PC-3 (cell line): ENCODE results near the gene DLEC1. TPM values are rescaled to one million over a fixed set of nuclear protein-coding genes. Genes with fewer than 3 reads are reported as not detected.

Experiments used
- ATAC-seq: fragments of 200-7000 bp; cut with Tn5 transposase; 2 replicates; pipeline ENCODE4 v1.9.1; 2020; ENCODE audit warnings: mild to moderate bottlenecking, moderate library complexity
- BruUV-seq: library from RNA; stranded (reverse); fragments of 400-500 nt; replicated peaks from 2 replicates; lab custom pipeline; 2021; lab: Mats Ljungman, UMichigan
- CTCF ChIA-PET: fragments of 300-600 bp; sonication (Branson Sonifier 250); formaldehyde crosslinking; loops from one replicate; lab custom pipeline; 2022; ENCODE audit warnings: antibody characterized with exemption; lab: Charles Lee
- POLR2A ChIA-PET: fragments of 300-600 bp; sonication (Branson Sonifier 250); formaldehyde crosslinking; loops from one replicate; lab custom pipeline; 2022; ENCODE audit warnings: antibody characterized with exemption; ENCODE audit not compliant: unreplicated experiment; lab: Charles Lee
- DNase-seq: peaks from one replicate; pipeline ENCODE4 v3.0.0-alpha.2; 2015
- H2AFZ ChIP-seq: fragments of 300-600 bp; sonication (generic); 2 replicates; pipeline ENCODE4 v1.6.0; 2016; ENCODE audit warnings: antibody characterized with exemption, low read length
- H3F3A ChIP-seq: fragments of 300-600 bp; sonication (generic); one replicate; pipeline ENCODE4 v1.6.0; 2017; ENCODE audit warnings: antibody characterized with exemption, low read length, control low read depth, mild to moderate bottlenecking; ENCODE audit not compliant: unreplicated experiment
- H3K27ac ChIP-seq: fragments of 300-600 bp; sonication (generic); 2 replicates; pipeline ENCODE4 v1.5.1; 2016; ENCODE audit warnings: mild to moderate bottlenecking, low read length
- H3K27me3 ChIP-seq: fragments of 300-600 bp; sonication (generic); 2 replicates; pipeline ENCODE4 v1.6.1; 2016; ENCODE audit warnings: low read length, mixed read lengths
- H3K36me3 ChIP-seq: fragments of 300-600 bp; sonication (generic); 2 replicates; pipeline ENCODE4 v1.6.1; 2016; ENCODE audit warnings: low read depth, mixed run types, low read length, mixed read lengths
- H3K4me1 ChIP-seq: fragments of 300-600 bp; sonication (generic); 2 replicates; pipeline ENCODE4 v1.5.1; 2016; ENCODE audit warnings: low read length; ENCODE audit not compliant: insufficient read depth
- H3K4me2 ChIP-seq: fragments of 300-600 bp; sonication (generic); 2 replicates; pipeline ENCODE4 v1.6.0; 2016; ENCODE audit warnings: low read length
- H3K4me3 ChIP-seq: fragments of 300-600 bp; sonication (generic); 2 replicates; pipeline ENCODE4 v1.5.1; 2016; ENCODE audit warnings: mild to moderate bottlenecking, low read length, mixed read lengths
- H3K79me2 ChIP-seq: fragments of 300-600 bp; sonication (generic); 2 replicates; pipeline ENCODE4 v1.6.1; 2017; ENCODE audit warnings: low read length, mixed read lengths
- H3K9ac ChIP-seq: fragments of 300-600 bp; sonication (generic); 2 replicates; pipeline ENCODE4 v1.6.0; 2016; ENCODE audit warnings: mild to moderate bottlenecking, low read length
- H3K9me2 ChIP-seq: fragments of 300-600 bp; sonication (generic); replicated peaks from 2 replicates; pipeline ENCODE4 v1.6.1; 2016; ENCODE audit warnings: mixed run types, low read length, mixed read lengths
- H3K9me3 ChIP-seq: fragments of 300-600 bp; sonication (generic); 2 replicates; pipeline ENCODE4 v1.6.1; 2016; ENCODE audit warnings: low read length, mixed read lengths
- H4K20me1 ChIP-seq: fragments of 300-600 bp; sonication (generic); 2 replicates; pipeline ENCODE4 v1.6.1; 2016; ENCODE audit warnings: low read length, mixed read lengths
- EZH2 ChIP-seq: fragments of 300-600 bp; sonication (generic); IDR thresholded peaks from one replicate; pipeline ENCODE4 v1.6.1; 2017; ENCODE audit warnings: antibody characterized with exemption, mild to moderate bottlenecking, low read length; ENCODE audit not compliant: unreplicated experiment
- EZH2phosphoT487 ChIP-seq: fragments of 300-600 bp; sonication (generic); IDR thresholded peaks from 2 replicates; pipeline ENCODE4 v1.6.1; 2018; ENCODE audit warnings: mild to moderate bottlenecking, antibody characterized with exemption, low read length, borderline replicate concordance
- intact Hi-C: fragments of 100-400 bp; cut with micrococcal nuclease; formaldehyde crosslinking; loops from 2 replicates; pipeline ENCODE4 v1.9.0; 2023
- total RNA-seq: library from RNA; depleted of rRNA; stranded (reverse); fragments of >200 nt; gene quantifications from 2 replicates; pipeline ENCODE4 v1.2.3, GENCODE V29; 2014
- TF ChIP-seq, protein P1 (sequence below): fragments of 300-600 bp; sonication (generic); conservative IDR thresholded peaks from 2 replicates; pipeline ENCODE4 v1.5.1; 2017; ENCODE audit warnings: antibody characterized with exemption, low read depth, mild to moderate bottlenecking, low read length

DLEC1 gene
- total RNA-seq, 1 experiment from 2014 or later = not detected

DNA sequence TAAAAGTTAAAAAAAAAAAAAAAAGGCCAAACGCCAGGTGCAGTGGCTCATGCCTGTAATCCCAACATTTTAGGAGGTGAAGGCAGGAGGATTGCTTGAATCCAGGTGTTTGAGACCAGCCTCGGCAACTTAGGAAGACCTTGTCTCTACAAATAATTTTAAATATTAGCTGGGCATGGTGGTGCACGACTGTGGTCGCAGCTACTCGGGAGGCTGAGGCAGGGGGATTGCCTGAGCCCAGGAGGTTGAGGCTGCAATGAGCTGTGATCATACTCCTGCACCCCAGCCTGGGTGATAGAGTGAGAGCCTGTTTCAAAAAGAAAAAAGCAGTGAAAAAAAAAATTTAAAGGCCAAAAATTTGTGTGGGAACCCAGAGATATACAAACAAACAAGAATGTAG, 2.7 kb upstream of the DLEC1 start:
- Histone ChIP-seq H3K9me3 (no peaks in the 10 kb centered on the region), H3K27me3 (no peaks in the 10 kb centered on the region), H3K4me2 (no peak overlapping the region), H4K20me1 (no peaks in the 10 kb centered on the region), H3K27ac (no peak overlapping the region), H3K4me1 (peaks cover 12% of the 10 kb centered on the region), H2AFZ (no peak overlapping the region), H3K9ac (no peak overlapping the region), H3K36me3 (no peaks in the 10 kb centered on the region), H3K79me2 (no peaks in the 10 kb centered on the region), H3K9me2 (no peaks in the 10 kb centered on the region), H3F3A (no peaks in the 10 kb centered on the region), H3K4me3 (no peak overlapping the region)
- no peak for ATAC-seq
- intact Hi-C loops = no loop called here
- CTCF ChIA-PET = no interaction called here
- BruUV-seq = no TSS peak
- TF ChIP-seq, protein P1, sequence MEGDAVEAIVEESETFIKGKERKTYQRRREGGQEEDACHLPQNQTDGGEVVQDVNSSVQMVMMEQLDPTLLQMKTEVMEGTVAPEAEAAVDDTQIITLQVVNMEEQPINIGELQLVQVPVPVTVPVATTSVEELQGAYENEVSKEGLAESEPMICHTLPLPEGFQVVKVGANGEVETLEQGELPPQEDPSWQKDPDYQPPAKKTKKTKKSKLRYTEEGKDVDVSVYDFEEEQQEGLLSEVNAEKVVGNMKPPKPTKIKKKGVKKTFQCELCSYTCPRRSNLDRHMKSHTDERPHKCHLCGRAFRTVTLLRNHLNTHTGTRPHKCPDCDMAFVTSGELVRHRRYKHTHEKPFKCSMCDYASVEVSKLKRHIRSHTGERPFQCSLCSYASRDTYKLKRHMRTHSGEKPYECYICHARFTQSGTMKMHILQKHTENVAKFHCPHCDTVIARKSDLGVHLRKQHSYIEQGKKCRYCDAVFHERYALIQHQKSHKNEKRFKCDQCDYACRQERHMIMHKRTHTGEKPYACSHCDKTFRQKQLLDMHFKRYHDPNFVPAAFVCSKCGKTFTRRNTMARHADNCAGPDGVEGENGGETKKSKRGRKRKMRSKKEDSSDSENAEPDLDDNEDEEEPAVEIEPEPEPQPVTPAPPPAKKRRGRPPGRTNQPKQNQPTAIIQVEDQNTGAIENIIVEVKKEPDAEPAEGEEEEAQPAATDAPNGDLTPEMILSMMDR = no peak
- TF ChIP-seq EZH2phosphoT487 (no peak), EZH2 (no peak)
- POLR2A ChIA-PET = no interaction called here
- DNase-seq = no peak

DNA sequence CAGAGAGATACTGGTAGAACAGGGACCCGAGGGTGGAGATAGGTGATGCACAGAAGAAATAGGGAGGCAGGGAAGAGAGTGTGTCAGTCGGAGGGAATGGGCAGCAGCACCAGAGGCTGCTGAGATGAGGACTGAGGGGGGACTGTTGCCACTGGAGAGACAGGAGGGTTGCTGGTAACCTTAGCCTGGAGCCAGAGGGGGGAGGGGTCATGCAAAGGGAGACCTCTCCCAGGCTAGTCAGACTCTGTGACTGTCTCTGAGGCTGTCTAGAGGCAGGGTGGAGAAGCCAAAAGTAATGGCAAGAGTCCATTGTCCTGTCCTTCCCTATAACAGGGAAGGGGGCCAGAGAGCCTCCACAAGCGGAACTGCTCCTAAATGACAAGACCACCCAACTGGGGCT, 2.1 kb upstream of the DLEC1 start:
- no peaks in the 10 kb centered on the region for H3K9me2 ChIP-seq
- H3K4me3 ChIP-seq = no peak overlapping the region
- CTCF ChIA-PET = no interaction called here
- no peaks in the 10 kb centered on the region for H3K9me3 ChIP-seq
- no peak for DNase-seq
- BruUV-seq = no TSS peak
- no peak overlapping the region for H3K4me2 ChIP-seq
- H2AFZ ChIP-seq = no peak overlapping the region
- H3K27me3 ChIP-seq = no peaks in the 10 kb centered on the region
- peaks cover 6% of the 10 kb centered on the region for H3K4me1 ChIP-seq
- H3K27ac ChIP-seq = no peak overlapping the region
- H3K79me2 ChIP-seq = no peaks in the 10 kb centered on the region
- H3K9ac ChIP-seq = no peak overlapping the region
- no peaks in the 10 kb centered on the region for H4K20me1 ChIP-seq
- POLR2A ChIA-PET = no interaction called here
- H3K36me3 ChIP-seq = no peaks in the 10 kb centered on the region
- H3F3A ChIP-seq = no peaks in the 10 kb centered on the region
- TF ChIP-seq EZH2 (no peak), EZH2phosphoT487 (no peak)
- TF ChIP-seq, protein P1 = no peak
- no peak for ATAC-seq
- intact Hi-C loops = no loop called here

DNA sequence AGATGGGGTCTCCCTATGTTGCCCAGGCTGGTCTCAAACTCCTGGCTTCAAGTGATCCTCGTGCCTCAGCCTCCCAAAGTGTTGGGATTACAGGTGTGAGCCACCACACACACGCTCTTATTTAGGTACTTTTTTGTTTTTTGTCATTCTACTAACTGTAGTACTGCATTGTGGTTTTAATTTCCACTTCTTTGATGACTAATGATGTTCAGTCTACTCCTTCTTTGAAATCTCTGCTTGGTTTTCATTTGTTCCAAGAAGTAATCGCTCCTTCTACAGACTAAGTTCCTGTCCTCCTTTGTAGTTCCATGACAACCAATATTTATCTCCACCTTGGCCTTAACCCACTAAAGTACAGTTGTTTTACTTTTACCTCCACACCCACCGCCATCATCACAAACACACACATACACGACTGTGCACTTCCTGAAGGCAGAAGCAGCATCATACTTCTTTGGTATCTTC, 529 bp upstream of the DLEC1 start:
- no peaks in the 10 kb centered on the region for H4K20me1 ChIP-seq
- CTCF ChIA-PET = no interaction called here
- no TSS peak for BruUV-seq

More for the DNA sequence above, 529 bp upstream of the DLEC1 start:
- Histone ChIP-seq H3K4me3 (no peak overlapping the region), H3K36me3 (no peaks in the 10 kb centered on the region), H3F3A (no peaks in the 10 kb centered on the region), H2AFZ (no peak overlapping the region), H3K27ac (no peak overlapping the region), H3K79me2 (no peaks in the 10 kb centered on the region), H3K4me1 (no peaks in the 10 kb centered on the region), H3K27me3 (no peaks in the 10 kb centered on the region), H3K9ac (no peak overlapping the region), H3K9me3 (no peaks in the 10 kb centered on the region), H3K4me2 (no peak overlapping the region), H3K9me2 (no peaks in the 10 kb centered on the region)
- intact Hi-C loops = no loop called here
- POLR2A ChIA-PET = no interaction called here
- no peak for DNase-seq
- ATAC-seq = no peak
- TF ChIP-seq EZH2 = no peak
- TF ChIP-seq, protein P1 = no peak
- TF ChIP-seq EZH2phosphoT487 = no peak
